GM06990 (cell line): ENCODE results near the gene LY86.

Source experiments
- DNase-seq: peaks from one replicate; pipeline ENCODE4 v3.0.0-alpha.2; 2011; ENCODE audit not compliant: insufficient read length; ENCODE audit errors: extremely low read depth
- H3K27me3 ChIP-seq: replicated peaks from 2 replicates; pipeline ENCODE4 v1.6.0; 2011; ENCODE audit warnings: low read length; ENCODE audit not compliant: control insufficient read depth, insufficient read depth
- H3K36me3 ChIP-seq: 2 replicates; pipeline ENCODE4 v1.5.1; 2011; ENCODE audit warnings: low read length; ENCODE audit not compliant: control insufficient read depth, insufficient read depth
- H3K4me3 ChIP-seq: replicated peaks from 2 replicates; pipeline ENCODE4 v1.5.1; 2011; ENCODE audit warnings: low read depth, mild to moderate bottlenecking, control low read depth, low read length
- CTCF ChIP-seq: IDR thresholded peaks from 2 replicates; pipeline ENCODE4 v1.5.1; 2011; ENCODE audit warnings: low read length, control low read depth, mild to moderate bottlenecking, inconsistent platforms; ENCODE audit not compliant: insufficient read depth, poor library complexity, severe bottlenecking

LY86 gene

GRCh38 chr6:6652932-6653331, 64.4 kb downstream of the LY86 start:
- no peaks in the 10 kb centered on the region; the same call in 1 of the 2 replicates for H3K36me3 ChIP-seq

GRCh38 chr6:6654599-6655575, 66.4 kb downstream of the LY86 start:
- H3K27me3 ChIP-seq = no peaks in the 10 kb centered on the region
- no peak for DNase-seq
- H3K4me3 ChIP-seq = no peak overlapping the region
- no peak for TF ChIP-seq CTCF
- H3K36me3 ChIP-seq = no peaks in the 10 kb centered on the region; the same call in 1 of the 2 replicates

More at GRCh38 chr6:6652932-6653331, 64.4 kb downstream of the LY86 start:
- DNase-seq = no peak
- TF ChIP-seq CTCF = no peak
- H3K4me3 ChIP-seq = no peak overlapping the region
- no peaks in the 10 kb centered on the region for H3K27me3 ChIP-seq

GRCh38 chr6:6655805-6656251, 67.3 kb downstream of the LY86 start:
- no peak for DNase-seq
- H3K27me3 ChIP-seq = no peaks in the 10 kb centered on the region
- no peak overlapping the region for H3K4me3 ChIP-seq
- no peak for TF ChIP-seq CTCF
- no peaks in the 10 kb centered on the region; the same call in 1 of the 2 replicates for H3K36me3 ChIP-seq

- Histone ChIP-seq H3K36me3 (no peaks in the 10 kb centered on the region; the same call in 1 of the 2 replicates), H3K4me3 (no peak overlapping the region), H3K27me3 (no peaks in the 10 kb centered on the region)
- TF ChIP-seq CTCF = no peak
- DNase-seq = no peak
These were observed 67.8 kb downstream of the LY86 start for GRCh38 chr6:6656287-6656686.

GRCh38 chr6:6657085-6657819, 68.7 kb downstream of the LY86 start:
- no peaks in the 10 kb centered on the region; the same call in 1 of the 2 replicates for H3K36me3 ChIP-seq
- no peak overlapping the region for H3K4me3 ChIP-seq
- no peak for TF ChIP-seq CTCF
- DNase-seq = no peak
- no peaks in the 10 kb centered on the region for H3K27me3 ChIP-seq
